OCI-LY1 (cell line): ENCODE results near the gene SLC9A9.

Source experiments
- H2AFZ ChIP-seq: fragments of 200-600 bp; sonication (generic), shearing (Covaris generic); 2 replicates; pipeline ENCODE4 v1.6.0; 2014; ENCODE audit warnings: antibody characterized with exemption, mild to moderate bottlenecking, low read length
- H3F3A ChIP-seq: fragments of 200-600 bp; sonication (generic), shearing (Covaris generic); 2 replicates; pipeline ENCODE4 v1.6.0; 2014; ENCODE audit warnings: mild to moderate bottlenecking, antibody characterized with exemption, low read length, moderate library complexity; ENCODE audit not compliant: insufficient read depth
- H3K27ac ChIP-seq: fragments of 200-600 bp; sonication (generic); 2 replicates; pipeline ENCODE4 v1.5.1; 2014; ENCODE audit warnings: low read length, mixed run types, mild to moderate bottlenecking, low read depth; ENCODE audit not compliant: poor library complexity, severe bottlenecking
- H3K27me3 ChIP-seq: fragments of 200-600 bp; sonication (generic); 2 replicates; pipeline ENCODE4 v1.6.0; 2014; ENCODE audit warnings: antibody characterized with exemption, mild to moderate bottlenecking, low read length, moderate library complexity; ENCODE audit not compliant: insufficient read depth
- H3K36me3 ChIP-seq: fragments of 200-600 bp; sonication (generic); 2 replicates; pipeline ENCODE4 v1.6.1; 2014; ENCODE audit warnings: mild to moderate bottlenecking, antibody characterized with exemption, low read length, moderate library complexity, mixed read lengths; ENCODE audit not compliant: insufficient read depth
- H3K4me1 ChIP-seq: fragments of 200-600 bp; sonication (generic); 2 replicates; pipeline ENCODE4 v1.5.1; 2014; ENCODE audit warnings: mild to moderate bottlenecking, low read length, moderate library complexity; ENCODE audit not compliant: insufficient read depth, severe bottlenecking
- H3K4me2 ChIP-seq: fragments of 200-600 bp; sonication (generic), shearing (Covaris generic); 2 replicates; pipeline ENCODE4 v1.6.1; 2014; ENCODE audit warnings: low read length
- H3K4me3 ChIP-seq: fragments of 200-600 bp; sonication (generic); 2 replicates; pipeline ENCODE4 v1.5.1; 2014; ENCODE audit warnings: low read length, low read depth, mild to moderate bottlenecking, mixed read lengths; ENCODE audit not compliant: poor library complexity, severe bottlenecking
- H3K79me2 ChIP-seq: fragments of 200-600 bp; shearing (Covaris generic); 2 replicates; pipeline ENCODE4 v1.6.1; 2016; ENCODE audit warnings: mixed run types, low read length, mixed read lengths; ENCODE audit not compliant: insufficient read depth
- H3K9ac ChIP-seq: fragments of 200-600 bp; sonication (generic), shearing (Covaris generic); 2 replicates; pipeline ENCODE4 v1.6.1; 2014; ENCODE audit warnings: mild to moderate bottlenecking, low read length, mixed read lengths
- H3K9me2 ChIP-seq: fragments of 200-600 bp; sonication (generic), shearing (Covaris generic); 2 replicates; pipeline ENCODE4 v1.6.1; 2014; ENCODE audit warnings: low read depth, mild to moderate bottlenecking, low read length, mixed read lengths
- H3K9me3 ChIP-seq: fragments of 200-600 bp; shearing (Covaris generic); 2 replicates; pipeline ENCODE4 v1.6.1; 2014; ENCODE audit warnings: low read length, mixed read lengths
- H4K20me1 ChIP-seq: fragments of 200-600 bp; sonication (generic), shearing (Covaris generic); 2 replicates; pipeline ENCODE4 v1.6.0; 2016; ENCODE audit warnings: mild to moderate bottlenecking, low read length; ENCODE audit not compliant: insufficient read depth
- EZH2 ChIP-seq: fragments of 200-600 bp; sonication (generic), shearing (Covaris generic); IDR thresholded peaks from 2 replicates; pipeline ENCODE4 v1.8.0; 2017; ENCODE audit warnings: borderline replicate concordance, mixed run types, mild to moderate bottlenecking, antibody characterized with exemption, low read length, moderate library complexity, mixed read lengths
- TF ChIP-seq, protein P1 (sequence below): fragments of 200-600 bp; sonication (generic), shearing (Covaris generic); IDR thresholded peaks from 2 replicates; pipeline ENCODE4 v1.5.1; 2017; ENCODE audit warnings: mild to moderate bottlenecking, antibody characterized with exemption, low read length, moderate library complexity, mixed read lengths

Gene SLC9A9

DNA sequence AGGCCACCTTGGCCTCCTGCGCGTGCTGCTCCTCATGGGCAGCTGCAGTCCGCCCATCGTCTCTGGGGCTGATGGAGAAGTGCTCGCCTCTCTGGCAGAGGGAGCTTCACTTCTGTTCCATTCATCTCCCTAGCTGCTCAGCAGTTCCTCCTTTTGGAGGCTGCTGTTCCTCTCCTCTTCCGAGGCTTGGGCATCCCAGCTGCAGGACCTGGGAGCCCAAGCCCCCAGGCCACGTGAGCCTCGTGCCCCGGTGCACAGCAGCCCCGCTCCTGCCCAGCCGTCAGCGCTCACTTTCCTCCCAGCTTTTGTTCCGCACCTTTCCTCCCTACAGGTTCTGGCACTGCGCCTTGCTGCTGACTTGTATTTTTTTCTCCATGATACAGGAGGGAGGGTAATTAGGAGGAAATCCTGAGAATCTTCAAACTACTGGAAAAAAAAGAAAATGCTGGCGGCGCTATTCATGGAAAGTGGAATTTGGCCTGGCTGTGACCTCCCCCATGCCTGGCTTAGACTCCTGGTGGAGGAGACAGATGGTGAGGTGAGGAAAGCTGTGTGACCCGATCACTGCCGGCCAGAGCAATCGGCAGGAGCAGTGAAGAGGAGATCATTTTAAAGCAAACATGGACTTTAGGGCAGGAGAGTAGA lies 518.6 kb downstream of the SLC9A9 start:
- no peak overlapping the region for H3K9ac ChIP-seq
- no peak overlapping the region for H3K4me2 ChIP-seq

DNA sequence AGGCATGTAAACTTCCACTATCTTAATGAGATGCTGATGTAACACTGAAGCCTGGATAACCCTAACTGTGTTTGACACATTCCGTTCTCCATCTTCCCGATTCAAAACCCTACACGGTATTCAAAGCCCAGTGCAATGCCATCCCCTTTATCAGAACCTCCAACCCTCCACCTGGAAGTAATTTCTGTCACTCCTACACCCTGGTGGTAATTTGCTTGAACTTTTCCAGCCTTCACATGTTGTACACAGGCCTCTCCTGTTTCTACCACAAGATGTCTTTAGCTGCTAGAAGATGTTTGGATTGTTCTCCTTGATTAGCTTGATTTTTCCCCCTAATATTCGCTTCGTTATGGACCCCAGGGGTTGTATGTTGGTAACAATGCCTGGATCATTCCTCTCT lies 519.8 kb downstream of the SLC9A9 start:
- no peak for TF ChIP-seq EZH2
- TF ChIP-seq, protein P1, sequence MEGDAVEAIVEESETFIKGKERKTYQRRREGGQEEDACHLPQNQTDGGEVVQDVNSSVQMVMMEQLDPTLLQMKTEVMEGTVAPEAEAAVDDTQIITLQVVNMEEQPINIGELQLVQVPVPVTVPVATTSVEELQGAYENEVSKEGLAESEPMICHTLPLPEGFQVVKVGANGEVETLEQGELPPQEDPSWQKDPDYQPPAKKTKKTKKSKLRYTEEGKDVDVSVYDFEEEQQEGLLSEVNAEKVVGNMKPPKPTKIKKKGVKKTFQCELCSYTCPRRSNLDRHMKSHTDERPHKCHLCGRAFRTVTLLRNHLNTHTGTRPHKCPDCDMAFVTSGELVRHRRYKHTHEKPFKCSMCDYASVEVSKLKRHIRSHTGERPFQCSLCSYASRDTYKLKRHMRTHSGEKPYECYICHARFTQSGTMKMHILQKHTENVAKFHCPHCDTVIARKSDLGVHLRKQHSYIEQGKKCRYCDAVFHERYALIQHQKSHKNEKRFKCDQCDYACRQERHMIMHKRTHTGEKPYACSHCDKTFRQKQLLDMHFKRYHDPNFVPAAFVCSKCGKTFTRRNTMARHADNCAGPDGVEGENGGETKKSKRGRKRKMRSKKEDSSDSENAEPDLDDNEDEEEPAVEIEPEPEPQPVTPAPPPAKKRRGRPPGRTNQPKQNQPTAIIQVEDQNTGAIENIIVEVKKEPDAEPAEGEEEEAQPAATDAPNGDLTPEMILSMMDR: no peak
- Histone ChIP-seq H3K36me3 (no peaks in the 10 kb centered on the region), H3K4me2 (no peak overlapping the region), H3F3A (no peaks in the 10 kb centered on the region), H4K20me1 (no peaks in the 10 kb centered on the region), H3K9me3 (no peaks in the 10 kb centered on the region), H3K9me2 (no peaks in the 10 kb centered on the region), H2AFZ (no peak overlapping the region), H3K79me2 (no peaks in the 10 kb centered on the region), H3K4me3 (no peak overlapping the region), H3K9ac (no peak overlapping the region), H3K4me1 (no peaks in the 10 kb centered on the region), H3K27ac (no peak overlapping the region), H3K27me3 (no peaks in the 10 kb centered on the region)

More for the DNA sequence above, 518.6 kb downstream of the SLC9A9 start:
- Histone ChIP-seq H3K4me3 (no peak overlapping the region), H3K9me3 (no peaks in the 10 kb centered on the region), H3K27me3 (no peaks in the 10 kb centered on the region), H4K20me1 (no peaks in the 10 kb centered on the region), H3F3A (no peaks in the 10 kb centered on the region), H3K36me3 (no peaks in the 10 kb centered on the region), H3K79me2 (no peaks in the 10 kb centered on the region), H3K9me2 (no peaks in the 10 kb centered on the region), H3K4me1 (no peaks in the 10 kb centered on the region), H3K27ac (no peak overlapping the region), H2AFZ (no peak overlapping the region)
- TF ChIP-seq, protein P1: no peak
- TF ChIP-seq EZH2: no peak

DNA sequence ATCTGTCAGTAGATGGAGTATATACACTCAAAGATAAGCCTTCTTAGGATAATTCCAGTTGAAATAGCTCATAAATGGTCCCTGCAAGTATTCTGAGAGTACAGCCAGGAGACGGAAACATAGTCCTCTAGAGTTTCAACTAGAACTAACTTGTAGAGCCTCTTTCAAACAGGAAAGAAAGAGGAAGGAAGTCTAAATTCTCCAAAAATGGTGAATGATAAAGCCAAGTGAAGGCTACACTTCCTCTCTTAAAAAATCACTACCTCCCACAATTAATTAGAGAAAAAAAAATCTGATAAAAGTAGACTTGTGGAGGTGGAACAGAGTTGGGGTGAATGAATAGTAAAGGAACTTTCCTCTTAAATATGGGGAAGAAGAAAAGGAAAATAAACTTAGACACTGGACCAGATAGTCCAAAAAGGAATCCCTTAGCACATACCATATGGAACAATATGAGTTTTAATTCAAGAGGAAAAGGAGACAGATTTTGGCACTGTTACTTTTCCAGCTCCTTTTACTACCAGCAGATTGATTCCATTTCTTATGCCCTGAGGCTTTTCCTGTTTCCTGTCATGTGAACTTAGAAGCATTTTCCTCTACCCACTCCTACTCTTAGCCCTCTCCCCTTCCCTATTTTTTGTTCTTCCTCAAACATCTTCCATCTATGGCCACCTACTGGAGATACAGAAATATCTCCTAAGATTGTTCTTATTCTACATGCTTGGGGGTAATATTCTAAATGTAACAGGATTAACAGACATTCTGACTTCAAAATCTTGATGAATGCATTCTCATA lies 521.1 kb downstream of the SLC9A9 start:
- Histone ChIP-seq H3K79me2 (no peaks in the 10 kb centered on the region), H3K4me1 (no peaks in the 10 kb centered on the region), H3K9me3 (no peaks in the 10 kb centered on the region), H2AFZ (no peak overlapping the region), H3K4me3 (no peak overlapping the region), H3K4me2 (no peak overlapping the region), H3F3A (no peaks in the 10 kb centered on the region), H3K9me2 (no peaks in the 10 kb centered on the region), H3K27ac (no peak overlapping the region), H3K9ac (no peak overlapping the region), H4K20me1 (no peaks in the 10 kb centered on the region), H3K36me3 (no peaks in the 10 kb centered on the region), H3K27me3 (no peaks in the 10 kb centered on the region)
- no peak for TF ChIP-seq EZH2
- TF ChIP-seq, protein P1: no peak
